Neural progenitor cell (in vitro differentiated cells): ENCODE results near the gene HDAC11.

Experiments used
- EZH2 ChIP-seq: fragments of 200-600 bp; sonication (generic); IDR thresholded peaks from 2 replicates; pipeline ENCODE4 v1.6.1; 2017; ENCODE audit warnings: antibody characterized with exemption, mild to moderate bottlenecking, moderate library complexity
- TF ChIP-seq, protein P1 (sequence below): fragments of 200-600 bp; sonication (generic); IDR thresholded peaks from 2 replicates; pipeline ENCODE4 v1.5.1; 2017; ENCODE audit warnings: antibody characterized with exemption, mild to moderate bottlenecking

- TF ChIP-seq, protein P1, sequence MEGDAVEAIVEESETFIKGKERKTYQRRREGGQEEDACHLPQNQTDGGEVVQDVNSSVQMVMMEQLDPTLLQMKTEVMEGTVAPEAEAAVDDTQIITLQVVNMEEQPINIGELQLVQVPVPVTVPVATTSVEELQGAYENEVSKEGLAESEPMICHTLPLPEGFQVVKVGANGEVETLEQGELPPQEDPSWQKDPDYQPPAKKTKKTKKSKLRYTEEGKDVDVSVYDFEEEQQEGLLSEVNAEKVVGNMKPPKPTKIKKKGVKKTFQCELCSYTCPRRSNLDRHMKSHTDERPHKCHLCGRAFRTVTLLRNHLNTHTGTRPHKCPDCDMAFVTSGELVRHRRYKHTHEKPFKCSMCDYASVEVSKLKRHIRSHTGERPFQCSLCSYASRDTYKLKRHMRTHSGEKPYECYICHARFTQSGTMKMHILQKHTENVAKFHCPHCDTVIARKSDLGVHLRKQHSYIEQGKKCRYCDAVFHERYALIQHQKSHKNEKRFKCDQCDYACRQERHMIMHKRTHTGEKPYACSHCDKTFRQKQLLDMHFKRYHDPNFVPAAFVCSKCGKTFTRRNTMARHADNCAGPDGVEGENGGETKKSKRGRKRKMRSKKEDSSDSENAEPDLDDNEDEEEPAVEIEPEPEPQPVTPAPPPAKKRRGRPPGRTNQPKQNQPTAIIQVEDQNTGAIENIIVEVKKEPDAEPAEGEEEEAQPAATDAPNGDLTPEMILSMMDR: no peak
- TF ChIP-seq EZH2: no peak
Measured at GRCh38 chr3:13472286-13472685, 7.8 kb upstream of the HDAC11 start.
